Brain microvascular endothelial cell (primary cell): ENCODE data around the gene CNKSR3.

Experiments used
- DNase-seq: peaks from one replicate; pipeline ENCODE4 v3.0.0-alpha.2; 2020
- H3K27ac ChIP-seq: fragments of 250-450 bp; sonication (Bioruptor Pico); 2 replicates; pipeline ENCODE4 v1.5.1; 2020; ENCODE audit warnings: mild to moderate bottlenecking, moderate library complexity
- H3K27me3 ChIP-seq: fragments of 250-450 bp; sonication (Bioruptor Pico); replicated peaks from 2 replicates; pipeline ENCODE4 v1.5.1; 2020; ENCODE audit warnings: mild to moderate bottlenecking
- H3K36me3 ChIP-seq: fragments of 250-450 bp; sonication (Bioruptor Pico); replicated peaks from 2 replicates; pipeline ENCODE4 v1.5.1; 2020; ENCODE audit warnings: mild to moderate bottlenecking
- H3K4me3 ChIP-seq: 2 replicates; pipeline ENCODE4 v1.5.1; 2011; ENCODE audit warnings: low read depth, mild to moderate bottlenecking, control low read depth, low read length, moderate library complexity
- in situ Hi-C: cut with HindIII; loops from 2 replicates; pipeline ENCODE4 v1.10.0; 2017; ENCODE audit warnings: low sequenced_read_pairs, low pct_ligation_motif_present
- TF ChIP-seq, protein P1 (sequence below): IDR thresholded peaks from 2 replicates; pipeline ENCODE4 v1.5.1; 2011; ENCODE audit warnings: low read depth, mild to moderate bottlenecking, moderate library complexity, low read length, control low read depth, inconsistent platforms; ENCODE audit errors: missing control alignments

The CNKSR3 gene

DNA sequence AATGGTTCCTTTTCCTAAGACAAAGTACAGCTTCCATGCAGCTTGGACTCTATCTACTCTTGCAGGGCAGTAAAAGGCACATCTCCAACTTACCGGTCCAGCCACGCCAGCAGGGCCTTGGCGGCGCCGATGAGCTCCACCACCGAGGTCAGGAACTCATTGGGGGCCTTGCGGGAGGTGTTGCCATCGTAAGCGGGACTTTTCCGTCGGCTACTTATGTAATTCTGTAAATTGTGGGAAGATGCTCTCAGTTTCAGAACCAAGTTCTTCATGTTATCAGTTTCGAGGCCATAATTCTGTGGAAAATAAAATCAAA is 68.5 kb downstream of the CNKSR3 start:
- H3K27ac ChIP-seq = no peak overlapping the region
- in situ Hi-C loops = no loop called here
- TF ChIP-seq, protein P1, sequence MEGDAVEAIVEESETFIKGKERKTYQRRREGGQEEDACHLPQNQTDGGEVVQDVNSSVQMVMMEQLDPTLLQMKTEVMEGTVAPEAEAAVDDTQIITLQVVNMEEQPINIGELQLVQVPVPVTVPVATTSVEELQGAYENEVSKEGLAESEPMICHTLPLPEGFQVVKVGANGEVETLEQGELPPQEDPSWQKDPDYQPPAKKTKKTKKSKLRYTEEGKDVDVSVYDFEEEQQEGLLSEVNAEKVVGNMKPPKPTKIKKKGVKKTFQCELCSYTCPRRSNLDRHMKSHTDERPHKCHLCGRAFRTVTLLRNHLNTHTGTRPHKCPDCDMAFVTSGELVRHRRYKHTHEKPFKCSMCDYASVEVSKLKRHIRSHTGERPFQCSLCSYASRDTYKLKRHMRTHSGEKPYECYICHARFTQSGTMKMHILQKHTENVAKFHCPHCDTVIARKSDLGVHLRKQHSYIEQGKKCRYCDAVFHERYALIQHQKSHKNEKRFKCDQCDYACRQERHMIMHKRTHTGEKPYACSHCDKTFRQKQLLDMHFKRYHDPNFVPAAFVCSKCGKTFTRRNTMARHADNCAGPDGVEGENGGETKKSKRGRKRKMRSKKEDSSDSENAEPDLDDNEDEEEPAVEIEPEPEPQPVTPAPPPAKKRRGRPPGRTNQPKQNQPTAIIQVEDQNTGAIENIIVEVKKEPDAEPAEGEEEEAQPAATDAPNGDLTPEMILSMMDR = no peak
- H3K36me3 ChIP-seq = no peaks in the 10 kb centered on the region
- DNase-seq = no peak
- no peaks in the 10 kb centered on the region for H3K27me3 ChIP-seq
- no peak overlapping the region for H3K4me3 ChIP-seq

DNA sequence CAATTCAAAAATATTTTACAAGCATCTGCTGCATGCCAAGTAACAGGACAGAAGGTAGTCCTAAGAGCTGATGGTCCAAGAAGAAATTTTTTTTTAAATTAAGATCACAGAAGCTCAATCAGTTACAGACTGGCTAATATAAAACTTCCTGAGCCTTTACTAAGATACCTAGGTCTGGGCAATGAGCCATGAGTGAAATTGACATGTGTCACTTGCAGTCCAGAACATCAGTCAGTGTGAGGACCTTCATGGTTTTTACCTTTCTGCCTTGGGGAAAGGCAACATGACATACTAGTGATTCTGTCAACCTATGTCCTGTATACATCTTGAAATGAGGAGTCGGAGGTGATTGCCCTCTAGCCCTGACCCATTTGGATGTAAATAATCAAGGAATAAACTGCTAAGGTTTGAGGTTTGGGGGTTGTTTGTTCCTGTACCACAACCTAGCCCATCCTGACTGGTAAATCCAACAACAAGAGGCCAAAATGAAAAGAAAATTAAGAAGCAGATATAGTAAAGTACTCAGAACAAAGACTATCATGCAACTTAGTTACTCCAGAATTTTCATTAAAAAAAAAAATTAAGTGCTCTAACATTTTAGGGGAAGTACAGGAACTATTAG is 70.0 kb downstream of the CNKSR3 start:
- DNase-seq = no peak
- Histone ChIP-seq H3K27me3 (no peaks in the 10 kb centered on the region), H3K36me3 (no peaks in the 10 kb centered on the region), H3K27ac (no peak overlapping the region), H3K4me3 (no peak overlapping the region)
- in situ Hi-C loops = no loop called here
- TF ChIP-seq, protein P1 = no peak

DNA sequence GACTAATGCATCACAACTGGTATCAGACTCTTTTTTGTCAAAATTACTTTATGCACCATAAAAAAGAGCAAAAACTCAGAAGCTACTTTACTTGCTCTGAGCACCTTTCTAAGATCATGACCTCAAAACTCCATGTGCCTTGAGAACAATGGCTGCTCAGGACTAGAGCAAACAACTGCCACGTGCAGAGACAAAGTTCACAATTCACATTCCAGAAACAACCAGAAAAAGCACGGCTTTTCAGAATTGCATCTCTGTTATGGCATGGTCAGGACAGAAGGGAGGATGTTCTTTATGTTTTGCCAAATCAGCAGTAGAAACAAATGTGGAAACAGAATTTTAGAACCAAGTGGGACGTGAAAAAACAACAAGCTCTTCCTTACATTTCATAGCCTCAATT is 70.5 kb downstream of the CNKSR3 start:
- DNase-seq = no peak
- in situ Hi-C loops = no loop called here

DNA sequence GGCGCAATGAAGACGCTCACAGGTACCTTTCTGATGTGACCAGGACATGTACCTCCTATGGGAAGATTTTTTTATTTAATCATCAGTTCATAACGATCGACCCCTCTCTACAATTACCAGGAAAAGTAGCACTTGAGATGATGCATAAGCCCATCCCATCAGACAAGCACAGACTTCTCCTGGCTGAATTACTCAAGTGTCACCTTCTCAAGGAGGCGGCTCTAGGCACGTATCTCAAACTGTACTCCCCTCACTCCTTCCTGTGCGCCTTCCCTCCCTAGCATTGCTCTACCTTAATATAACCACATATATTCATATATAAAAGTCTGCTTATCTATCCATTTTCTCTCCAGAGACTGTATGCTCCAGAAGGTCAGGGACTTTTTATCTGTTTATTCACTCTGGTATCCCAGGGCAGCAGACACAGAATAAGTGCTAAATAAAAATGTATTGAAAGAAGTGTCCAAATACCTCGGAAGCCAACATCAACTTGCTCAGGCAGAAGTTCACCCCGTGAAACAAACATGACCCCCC is 71.5 kb downstream of the CNKSR3 start:
- in situ Hi-C loops = no loop called here
- no peak for DNase-seq
- H3K27ac ChIP-seq = no peak overlapping the region
- TF ChIP-seq, protein P1 = no peak
- H3K4me3 ChIP-seq = no peak overlapping the region
- H3K27me3 ChIP-seq = no peaks in the 10 kb centered on the region
- no peaks in the 10 kb centered on the region for H3K36me3 ChIP-seq

More for the DNA sequence above, 70.5 kb downstream of the CNKSR3 start:
- Histone ChIP-seq H3K36me3 (no peaks in the 10 kb centered on the region), H3K4me3 (no peak overlapping the region), H3K27me3 (no peaks in the 10 kb centered on the region), H3K27ac (no peak overlapping the region)
- TF ChIP-seq, protein P1 = no peak

DNA sequence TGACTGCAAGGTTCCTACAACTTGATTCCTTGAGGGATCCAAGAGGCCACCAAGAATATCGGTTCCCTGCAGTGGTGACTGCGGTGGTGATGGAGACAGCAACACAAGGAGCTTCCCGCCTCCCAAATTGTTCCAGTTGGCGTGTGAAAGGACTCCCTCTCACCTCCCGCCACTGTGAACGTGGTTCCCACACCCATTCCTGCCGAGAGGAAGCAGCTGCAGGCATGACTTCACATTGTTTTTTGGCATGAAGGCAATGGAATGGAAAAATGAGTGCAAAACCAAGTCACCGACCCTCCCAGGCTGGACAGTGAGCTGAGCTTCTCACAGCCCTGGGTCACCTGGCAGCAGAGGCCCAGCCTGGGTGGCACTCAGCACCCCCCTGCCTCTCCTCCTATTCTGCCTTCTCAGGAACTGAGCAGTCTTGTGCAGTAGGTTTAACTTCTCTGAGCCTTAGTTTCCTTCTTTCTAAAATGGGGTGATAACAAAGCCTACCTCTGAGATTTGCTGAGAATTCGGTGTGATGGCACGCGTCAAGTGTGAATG is 75.0 kb downstream of the CNKSR3 start:
- TF ChIP-seq, protein P1 = no peak
- Histone ChIP-seq H3K36me3 (no peaks in the 10 kb centered on the region), H3K27me3 (no peaks in the 10 kb centered on the region), H3K4me3 (no peak overlapping the region), H3K27ac (no peak overlapping the region)
- no peak for DNase-seq
- in situ Hi-C loops = no loop called here

DNA sequence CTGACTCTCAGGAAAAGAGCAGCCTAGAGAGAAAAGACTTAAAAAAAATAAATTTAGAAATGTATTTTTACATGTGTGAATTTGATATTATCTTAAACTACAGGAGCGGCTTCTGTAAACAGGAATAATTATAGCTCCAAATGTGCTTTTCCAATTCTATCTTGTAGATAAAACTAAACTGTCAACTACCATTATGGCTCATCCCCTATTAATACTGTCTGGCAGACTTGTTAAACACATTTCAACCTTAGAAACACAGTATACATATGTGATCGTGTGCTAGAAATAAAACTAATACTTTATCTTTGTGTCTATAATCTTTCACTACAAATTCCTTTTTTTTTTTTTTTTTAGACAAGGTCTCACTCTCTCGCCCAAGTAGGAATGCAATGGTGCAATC is 75.8 kb downstream of the CNKSR3 start:
- no peak overlapping the region for H3K27ac ChIP-seq
- DNase-seq = no peak
- H3K4me3 ChIP-seq = no peak overlapping the region
- in situ Hi-C loops = no loop called here
- TF ChIP-seq, protein P1 = no peak
- no peaks in the 10 kb centered on the region for H3K36me3 ChIP-seq
- no peaks in the 10 kb centered on the region for H3K27me3 ChIP-seq
